GM19099 (cell line): ENCODE results near the gene SUGP2.

Source experiments
- POLR2A ChIP-seq: IDR thresholded peaks from 3 replicates; pipeline ENCODE4 v1.6.1; 2011; ENCODE audit warnings: low read depth; ENCODE audit not compliant: insufficient read length; ENCODE audit errors: extremely low read depth

SUGP2 gene

DNA sequence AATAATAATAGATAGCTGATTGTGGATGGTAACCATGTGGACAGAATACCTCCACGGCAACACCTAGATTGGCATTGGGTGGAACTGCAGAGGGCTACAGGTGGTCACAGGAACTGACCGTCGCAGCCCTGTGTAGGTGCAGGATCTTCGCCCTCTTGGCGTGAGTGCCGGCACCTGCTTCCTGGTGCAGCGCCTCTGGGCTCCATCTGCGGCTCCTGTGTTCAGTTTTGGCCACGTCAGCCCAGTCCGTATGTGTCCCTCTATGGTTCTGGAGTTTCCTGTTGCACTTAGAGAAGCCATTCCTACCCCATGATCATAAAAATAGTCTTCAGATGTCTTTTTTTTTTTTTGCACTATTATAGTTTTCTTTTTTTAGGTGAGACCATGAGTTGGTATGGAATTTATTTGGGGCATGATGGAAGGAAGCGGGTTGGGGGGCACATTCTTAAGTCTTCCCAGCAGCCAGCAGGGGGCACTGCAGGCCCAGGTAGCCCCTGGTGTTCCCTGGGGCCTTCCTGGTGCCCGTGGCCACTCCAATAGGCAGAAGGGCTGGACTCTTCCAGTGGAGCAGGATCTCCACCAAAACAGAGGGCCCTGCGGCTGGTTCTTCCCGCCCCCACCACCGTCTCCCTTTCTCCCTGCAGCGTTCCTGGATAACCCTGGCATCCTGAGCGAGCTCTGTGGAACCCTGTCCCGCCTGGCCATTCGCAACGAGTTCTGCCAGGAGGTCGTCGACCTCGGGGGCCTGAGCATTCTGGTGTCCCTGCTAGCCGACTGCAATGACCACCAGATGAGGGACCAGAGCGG, 20.4 kb upstream of the SUGP2 start:
- TF ChIP-seq POLR2A = no peak

DNA sequence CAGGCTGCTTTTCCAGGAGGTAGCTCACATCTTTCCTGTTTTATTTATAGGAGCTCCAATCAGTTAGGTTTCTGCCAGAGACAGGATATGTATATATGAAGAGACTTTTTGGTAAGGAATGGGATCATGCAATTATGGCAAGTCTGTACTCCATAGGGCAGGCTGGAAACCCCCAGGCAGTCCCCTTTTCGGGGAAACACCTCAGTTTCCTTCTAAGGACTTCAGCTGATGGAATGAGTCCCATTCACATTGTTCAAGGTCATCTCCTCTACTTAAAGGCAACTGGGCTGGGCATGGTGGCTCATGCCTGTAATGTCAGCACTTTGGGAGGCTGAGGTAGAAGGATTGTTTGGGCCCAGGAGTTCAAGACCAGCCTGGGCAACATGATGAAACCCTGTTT, 19.6 kb upstream of the SUGP2 start:
- TF ChIP-seq POLR2A = no peak

DNA sequence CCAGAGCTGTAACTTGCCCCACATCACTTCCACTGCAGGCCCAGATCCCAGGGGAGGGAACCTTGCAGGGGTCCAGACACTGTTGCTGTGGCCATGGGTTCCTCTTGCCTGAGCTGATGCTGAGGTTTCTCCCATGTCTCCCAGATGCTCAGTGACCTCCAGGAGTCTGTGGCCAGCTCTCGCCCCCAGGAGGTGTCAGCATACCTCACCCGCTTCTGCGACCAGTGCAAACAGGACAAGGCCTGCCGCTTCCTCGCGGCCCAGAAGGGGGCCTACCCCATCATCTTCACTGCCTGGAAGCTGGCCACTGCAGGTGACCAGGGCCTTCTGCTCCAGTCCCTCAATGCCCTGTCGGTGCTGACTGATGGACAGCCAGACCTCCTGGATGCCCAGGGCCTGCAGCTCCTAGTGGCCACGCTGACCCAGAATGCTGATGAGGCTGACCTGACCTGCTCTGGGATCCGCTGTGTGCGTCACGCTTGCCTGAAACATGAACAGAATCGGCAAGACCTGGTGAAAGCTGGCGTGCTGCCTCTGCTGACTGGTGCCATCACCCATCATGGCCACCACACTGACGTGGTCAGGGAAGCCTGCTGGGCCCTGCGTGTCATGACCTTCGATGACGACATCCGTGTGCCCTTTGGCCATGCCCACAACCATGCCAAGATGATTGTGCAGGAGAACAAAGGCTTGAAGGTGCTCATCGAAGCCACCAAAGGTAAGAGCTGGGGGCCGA, 18.3 kb upstream of the SUGP2 start:
- TF ChIP-seq POLR2A = no peak

DNA sequence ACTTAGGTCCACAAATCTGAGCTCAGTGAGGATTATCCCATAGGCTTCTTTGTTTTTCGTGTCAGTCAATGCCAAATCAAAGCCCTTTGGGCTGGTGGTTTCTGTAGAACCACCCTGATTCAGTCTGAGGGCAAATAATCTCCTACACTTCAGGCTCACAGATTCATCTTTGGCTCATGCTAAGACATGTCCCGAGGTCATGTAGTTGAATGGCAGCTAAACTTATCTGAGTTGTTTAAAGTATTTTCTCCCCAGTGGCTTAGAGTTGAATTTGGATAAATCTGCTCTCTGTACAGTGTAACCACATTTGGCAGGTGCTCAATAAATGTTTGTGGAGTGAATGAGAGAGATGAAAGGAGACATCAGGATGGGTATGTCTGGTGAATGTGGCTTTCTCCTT, 17.4 kb upstream of the SUGP2 start:
- TF ChIP-seq POLR2A = no peak

DNA sequence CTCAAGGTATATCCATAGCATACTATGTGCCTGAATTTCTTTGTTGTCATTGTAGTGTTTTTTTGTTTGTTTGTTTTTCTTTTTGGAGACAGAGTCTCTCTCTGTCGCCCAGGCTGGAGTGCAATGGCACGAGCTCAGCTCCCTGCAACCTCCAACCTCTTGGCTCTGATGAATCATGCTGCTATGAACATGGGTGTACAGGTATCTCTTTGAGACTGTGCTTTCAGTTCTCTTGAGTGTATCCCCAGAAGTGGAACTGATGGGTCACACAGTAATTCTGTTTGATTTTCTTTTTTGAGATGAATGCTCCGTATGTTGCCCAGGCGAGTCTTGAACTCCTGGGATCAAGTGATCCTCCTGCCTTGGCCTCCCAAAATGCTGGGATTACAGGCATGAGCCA, 16.8 kb upstream of the SUGP2 start:
- TF ChIP-seq POLR2A = no peak

DNA sequence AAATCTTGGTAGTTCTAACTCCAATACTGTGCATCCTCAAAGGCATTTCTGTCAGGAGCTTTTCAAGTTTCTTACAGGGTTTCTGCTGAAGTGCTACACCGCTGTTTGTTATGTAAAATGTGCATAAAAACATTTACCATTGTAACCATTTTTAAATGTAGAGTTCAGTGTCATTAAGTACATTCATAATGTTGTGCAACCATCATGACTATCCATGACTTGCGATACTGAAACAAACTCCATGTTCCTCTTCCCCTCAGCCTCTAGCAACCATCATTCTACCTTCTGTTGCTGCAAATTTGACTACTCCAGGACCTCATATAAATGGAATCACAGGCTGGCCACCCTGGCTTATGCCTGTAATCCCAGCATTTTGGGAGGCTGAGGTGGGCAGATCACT, 16.1 kb upstream of the SUGP2 start:
- no peak for TF ChIP-seq POLR2A

DNA sequence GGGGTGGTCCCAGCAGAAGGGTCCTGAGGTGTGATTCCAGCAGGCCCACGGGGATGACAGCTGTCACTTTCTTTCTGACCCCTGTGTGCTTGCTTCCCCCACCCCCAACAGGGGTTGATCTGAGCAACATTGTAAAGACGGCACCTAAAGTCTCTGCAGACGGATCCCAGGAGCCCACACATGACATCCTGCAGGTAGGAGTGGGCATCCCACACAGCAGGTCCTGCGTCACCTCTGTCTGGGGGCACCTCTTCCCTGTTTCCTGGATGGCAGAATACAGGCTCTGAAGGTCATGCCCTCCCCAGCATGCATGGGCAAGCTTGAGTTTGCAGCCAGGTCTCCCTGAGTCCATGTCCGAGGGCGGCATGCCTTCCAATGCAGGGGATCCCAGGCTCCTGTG, 10.6 kb upstream of the SUGP2 start:
- TF ChIP-seq POLR2A = no peak

DNA sequence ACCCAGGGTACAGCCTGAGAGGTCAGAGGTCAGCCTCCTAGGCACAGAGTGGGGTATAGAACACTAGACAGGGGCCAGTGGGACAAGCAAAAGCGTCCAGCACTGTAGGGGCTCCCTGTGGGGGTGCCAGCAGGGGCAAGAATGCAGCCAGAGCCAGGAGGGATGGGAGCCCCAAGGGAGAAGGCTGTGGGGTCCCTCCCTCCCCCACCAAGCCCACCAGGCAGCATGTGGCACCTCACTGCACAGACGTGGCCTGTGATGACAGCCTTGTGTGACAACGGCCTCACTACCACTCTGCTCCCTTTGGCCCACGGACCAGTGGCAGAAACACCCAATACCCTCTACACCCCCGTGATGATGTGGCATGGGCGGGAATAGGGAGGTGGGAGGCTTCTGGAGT, 10.2 kb upstream of the SUGP2 start:
- TF ChIP-seq POLR2A = no peak

DNA sequence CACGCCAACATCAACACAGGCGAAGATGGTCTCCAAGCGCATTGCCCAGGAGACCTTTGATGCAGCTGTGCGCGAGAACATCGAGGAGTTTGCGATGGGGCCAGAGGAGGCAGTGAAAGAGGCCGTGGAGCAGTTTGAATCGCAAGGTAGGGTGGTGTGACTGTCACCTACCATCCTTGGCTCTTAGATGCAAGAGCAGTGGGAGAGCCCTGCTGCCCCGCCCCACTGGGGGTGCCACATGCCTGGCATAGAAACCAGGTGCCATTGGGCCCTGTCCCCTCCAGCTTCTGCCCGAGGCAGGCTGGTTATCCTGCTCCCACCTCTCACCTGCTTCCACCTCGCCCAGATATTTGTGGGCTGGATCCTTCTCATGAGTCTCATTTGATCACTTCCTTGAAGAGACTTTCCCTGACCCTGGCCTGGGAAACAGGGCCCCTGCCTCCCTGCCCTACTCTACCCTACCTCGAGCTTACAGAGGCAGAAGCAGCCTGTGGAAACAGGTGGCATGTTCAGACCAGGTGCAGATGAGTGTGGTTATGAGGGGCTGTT, 9.5 kb upstream of the SUGP2 start:
- no peak for TF ChIP-seq POLR2A

DNA sequence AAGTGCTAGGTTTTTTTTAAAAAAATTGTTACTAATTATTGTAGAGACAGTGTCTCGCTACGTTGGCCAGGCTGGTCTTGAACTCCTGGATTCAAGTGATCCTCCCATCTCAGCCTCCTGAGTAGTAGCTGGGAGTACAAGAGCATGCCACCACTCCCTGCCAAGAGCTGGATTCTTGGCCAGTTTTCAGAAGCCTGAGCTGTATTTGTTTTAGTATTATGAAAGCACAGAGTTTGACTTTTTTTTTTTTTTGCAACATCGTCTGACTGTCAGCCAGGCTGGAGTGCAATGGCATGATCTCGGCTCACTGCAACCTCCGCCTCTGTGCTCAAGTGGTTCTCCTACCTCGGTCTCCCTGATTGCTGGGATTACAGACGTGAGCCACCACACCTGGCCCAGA, 7.1 kb upstream of the SUGP2 start:
- TF ChIP-seq POLR2A = no peak

DNA sequence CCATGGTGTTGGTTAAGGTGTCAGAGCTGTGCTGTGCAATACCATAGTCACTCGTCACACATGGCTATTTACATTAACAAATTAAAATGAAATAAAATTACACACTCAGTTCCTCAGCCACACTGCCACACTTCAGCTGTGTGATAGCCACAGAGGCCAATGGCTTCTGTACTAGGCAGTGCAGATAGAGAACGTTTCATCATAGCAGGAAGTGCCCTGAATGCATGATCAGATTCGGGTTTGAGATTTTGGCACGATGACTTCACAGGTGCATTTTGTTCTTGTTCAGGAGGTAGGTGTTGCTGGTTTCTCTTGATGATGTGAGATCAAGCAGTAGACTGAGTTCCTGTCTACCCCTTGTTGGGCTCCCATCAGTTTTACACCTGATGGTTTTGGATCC, 6.6 kb upstream of the SUGP2 start:
- no peak for TF ChIP-seq POLR2A

DNA sequence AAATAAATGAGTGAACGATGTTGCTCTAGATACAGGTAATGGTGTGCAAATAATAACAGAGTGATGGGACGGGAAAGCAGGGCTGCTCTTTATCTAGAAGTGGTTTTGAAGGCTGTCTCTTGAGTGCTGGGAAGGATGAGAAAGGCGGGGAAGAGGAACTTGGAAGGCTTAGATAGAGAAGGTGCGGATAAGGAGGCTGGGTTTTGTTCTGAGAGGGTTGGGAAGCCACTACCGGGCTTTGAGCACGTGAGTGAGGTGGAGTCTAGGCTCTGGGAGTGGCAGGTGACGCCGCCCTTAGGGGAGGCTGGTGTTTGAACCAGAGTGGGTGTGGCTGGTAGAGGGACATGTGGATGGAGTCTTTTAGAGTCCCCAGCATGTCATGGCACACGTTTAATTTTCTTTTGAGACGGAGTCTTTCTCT, 897 bp upstream of the SUGP2 start:
- TF ChIP-seq POLR2A = no peak

DNA sequence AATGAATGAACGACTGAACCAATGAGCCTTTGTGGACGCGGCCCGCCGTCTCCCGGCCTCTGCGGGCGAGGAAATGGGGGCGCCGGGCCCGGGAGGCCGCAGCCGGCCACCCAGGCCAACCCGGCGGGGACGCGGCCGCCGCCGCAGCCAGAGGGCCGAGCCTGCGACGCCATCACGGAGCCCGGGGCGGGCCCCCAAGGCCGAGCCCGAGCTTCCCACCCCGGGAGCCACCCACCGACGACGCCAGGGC, 216 bp downstream of the SUGP2 start:
- no peak for TF ChIP-seq POLR2A

DNA sequence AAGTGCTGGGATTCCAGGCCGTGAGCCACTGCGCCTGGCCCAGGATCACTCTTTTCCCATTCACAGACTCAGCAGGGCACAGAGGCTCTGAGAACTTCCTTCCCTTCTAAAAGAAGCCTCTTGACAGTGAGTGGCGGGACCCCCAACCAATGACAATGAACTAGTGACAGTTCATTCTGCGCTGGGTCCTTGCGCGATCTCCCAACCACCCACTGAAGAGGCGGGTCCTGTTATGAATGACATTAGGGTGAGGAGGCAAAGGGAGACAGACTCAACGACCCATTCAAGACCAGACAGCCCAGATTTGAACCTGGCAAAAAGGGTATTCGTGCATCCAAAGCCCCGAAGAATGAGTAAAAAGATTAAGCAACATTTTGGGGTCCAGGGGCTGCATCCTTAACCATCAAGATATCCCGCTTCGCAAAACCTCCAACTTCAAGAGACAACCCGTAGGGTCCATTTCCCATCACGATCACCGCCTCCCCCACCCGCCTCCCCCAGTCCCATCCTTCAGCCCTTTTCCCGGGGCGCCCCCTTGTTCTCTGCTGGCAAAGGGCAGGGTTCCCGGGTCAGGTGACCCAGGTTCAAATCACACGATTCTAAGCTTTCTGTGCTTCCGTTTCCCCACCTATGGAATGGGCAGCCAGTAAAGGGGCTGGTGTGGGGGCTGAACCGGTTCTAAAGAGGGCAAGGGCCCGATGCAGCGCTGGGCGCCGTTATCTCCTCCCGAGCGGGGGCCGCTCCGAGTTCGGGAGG, 719 bp downstream of the SUGP2 start:
- peak; percentile 33 for TF ChIP-seq POLR2A

DNA sequence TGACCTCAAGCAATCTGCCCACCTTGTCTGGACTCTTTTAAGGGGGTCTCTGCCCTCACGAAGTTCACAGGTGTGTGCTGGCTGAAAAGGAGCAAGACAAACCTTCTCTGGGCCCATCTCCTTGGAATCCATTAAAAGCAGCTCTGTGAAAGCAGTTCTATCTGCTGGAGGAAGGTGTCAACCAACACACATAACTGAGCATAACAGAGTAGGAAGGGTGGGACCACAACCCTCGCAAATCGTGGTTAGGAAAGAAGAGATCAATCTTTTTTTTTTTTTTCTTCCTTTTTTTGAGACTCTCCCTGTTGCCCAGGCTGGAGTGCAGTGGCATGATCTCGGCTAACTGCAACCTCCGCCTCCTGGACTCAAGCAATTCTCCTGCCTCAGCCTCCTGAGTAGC, 1.4 kb downstream of the SUGP2 start:
- TF ChIP-seq POLR2A = no peak

DNA sequence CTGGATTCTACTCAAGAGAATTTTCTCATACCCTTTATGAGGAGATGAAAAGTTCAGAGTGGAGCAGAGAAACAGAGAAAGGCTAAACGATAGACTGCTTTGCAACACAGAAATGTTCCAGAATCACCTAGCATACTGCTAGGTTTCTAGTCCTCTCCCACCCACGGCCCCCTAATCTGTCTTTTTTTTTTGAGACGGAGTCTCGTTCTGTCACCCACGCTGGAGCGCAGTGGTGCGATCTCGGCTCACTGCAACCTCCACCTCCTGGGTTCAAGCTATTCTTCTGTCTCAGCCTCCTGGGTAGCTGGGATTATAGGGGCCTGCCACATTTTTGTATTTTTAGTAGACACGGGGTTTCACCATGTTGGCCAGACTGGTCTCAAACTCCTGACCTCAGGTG, 4.8 kb downstream of the SUGP2 start:
- no peak for TF ChIP-seq POLR2A

DNA sequence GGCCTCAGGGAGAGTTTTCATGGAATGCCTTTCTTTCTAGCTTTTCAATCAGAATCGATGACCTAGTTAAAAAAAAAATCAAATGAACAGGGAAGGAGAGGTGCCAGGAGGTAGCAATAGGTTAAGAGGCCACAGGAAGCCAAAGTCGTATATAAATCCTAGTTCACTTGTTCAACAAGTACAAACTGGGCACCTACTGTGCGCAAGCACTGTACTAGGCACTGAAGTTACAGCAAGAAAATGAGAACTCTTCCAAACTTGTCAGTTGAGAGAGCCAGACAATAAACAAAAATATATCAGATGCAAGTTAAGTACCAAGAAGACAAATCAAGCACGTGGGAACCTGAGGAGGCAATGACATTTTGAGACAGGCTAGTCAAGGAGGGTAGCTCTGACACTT, 6.1 kb downstream of the SUGP2 start:
- TF ChIP-seq POLR2A = no peak
